GM18502 (cell line): ENCODE measurements around the gene LEUTX.
A peak's percentile ranks its signal among the peaks of the same experiment; 100 is the strongest.
"Not testable (repeated sequence)": the region's sequence is repeated elsewhere in the genome, so short reads cannot be mapped to it uniquely, and the experiment has no call there.

Experiments used
- ATAC-seq: cut with Tn5 transposase; IDR thresholded peaks from one replicate; pipeline ENCODE4 v1.9.1; 2021; ENCODE audit warnings: mild to moderate bottlenecking; ENCODE audit not compliant: unreplicated experiment, poor library complexity

Gene LEUTX

DNA sequence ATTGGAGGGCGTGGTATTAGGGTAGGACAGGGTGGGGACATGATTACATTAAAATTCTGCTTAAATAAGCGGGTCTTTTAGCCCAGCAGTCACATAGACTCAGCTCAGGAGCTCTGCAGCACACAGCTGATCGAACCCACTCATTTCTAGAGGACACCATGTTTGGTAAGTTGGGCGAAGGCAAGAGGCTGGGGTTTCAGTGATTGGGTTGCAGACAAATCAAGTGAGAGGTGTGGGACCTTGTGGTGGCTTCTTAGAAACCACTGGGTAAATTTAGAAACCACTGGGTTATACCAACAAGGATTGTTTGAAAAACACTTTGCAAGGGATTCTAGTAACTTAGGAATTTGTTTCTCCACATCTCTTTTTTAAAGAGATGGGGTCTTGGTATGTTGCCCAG is at the start of gene LEUTX:
Gene LEUTX (plus strand): TSS at position 92 of the 400 bp plus-strand sequence. CDS start 67 bp downstream, at position 159.
- ATAC-seq: no peak

DNA sequence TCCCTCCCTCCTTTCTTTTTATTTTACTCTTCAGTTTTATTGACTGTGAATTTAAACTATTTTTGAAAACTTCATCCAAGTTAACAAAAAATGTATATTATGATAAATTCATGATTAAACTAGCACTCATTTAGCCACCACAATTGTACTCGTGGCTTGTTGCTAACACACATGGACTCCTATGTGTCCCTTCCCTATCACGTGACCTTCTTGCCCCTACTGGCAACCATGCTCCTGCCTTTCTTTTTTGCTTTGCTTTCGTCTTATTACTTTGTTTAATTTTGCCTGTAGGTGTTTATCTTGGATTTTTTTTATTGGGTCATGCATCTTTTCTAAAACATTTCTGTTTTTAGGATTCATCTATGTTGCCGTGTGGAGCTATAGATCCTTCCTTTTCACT is 49.1 kb upstream of the LEUTX start:
- ATAC-seq: no peak

- no peak for ATAC-seq
These were observed 47.0 kb upstream of the LEUTX start for GRCh38 chr19:39731685-39732084.

- no peak for ATAC-seq
These were observed 44.8 kb upstream of the LEUTX start for GRCh38 chr19:39733841-39734240.

GRCh38 chr19:39735688-39736087 is 43.0 kb upstream of the LEUTX start:
- no peak for ATAC-seq

DNA sequence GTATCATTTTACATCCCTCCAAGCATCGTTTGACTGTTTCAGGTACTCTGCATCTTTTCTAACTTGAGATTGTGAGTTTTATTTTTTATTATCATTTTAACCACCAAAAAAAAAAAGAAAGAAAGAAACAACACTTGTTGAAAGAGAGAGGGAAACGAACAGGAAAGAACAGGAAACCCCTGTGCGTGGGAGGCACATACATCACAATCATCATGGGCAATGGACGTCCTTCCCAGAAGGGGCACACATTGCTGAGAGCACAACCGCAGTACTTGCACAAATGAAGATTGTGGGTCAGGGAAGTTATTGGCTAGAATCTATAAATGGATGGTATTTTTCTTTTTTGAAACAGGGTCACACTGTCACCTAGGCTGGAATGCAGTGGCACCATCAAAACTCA is 42.6 kb upstream of the LEUTX start:
- ATAC-seq: no peak

GRCh38 chr19:39737351-39737750 is 41.3 kb upstream of the LEUTX start:
- ATAC-seq: no peak

GRCh38 chr19:39737891-39738290 is 40.8 kb upstream of the LEUTX start, which contains the start of gene CLC:
Gene CLC, minus strand, starts transcription at chr19:39738029. Its CDS starts 77 bp downstream, at chr19:39737952.
- no peak for ATAC-seq

DNA sequence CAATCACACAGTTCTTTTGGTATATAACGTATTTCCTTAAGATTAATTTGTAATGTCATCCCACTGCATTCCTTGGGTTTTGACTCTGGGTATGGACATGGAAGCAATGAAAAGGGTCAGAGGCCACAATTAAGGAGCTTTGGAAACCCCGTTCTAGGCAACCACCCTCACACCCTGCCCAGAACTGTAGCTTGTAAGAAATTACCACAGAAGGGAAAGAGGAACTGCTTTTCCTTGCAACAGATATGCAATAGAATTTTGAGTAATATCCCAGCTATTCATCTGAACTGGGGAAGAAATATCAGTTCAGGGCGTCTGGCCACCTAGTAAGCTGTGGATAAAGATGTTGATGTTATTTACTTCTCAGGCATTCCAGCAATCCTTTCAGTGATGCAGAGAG is 39.8 kb upstream of the LEUTX start:
- ATAC-seq: no peak

DNA sequence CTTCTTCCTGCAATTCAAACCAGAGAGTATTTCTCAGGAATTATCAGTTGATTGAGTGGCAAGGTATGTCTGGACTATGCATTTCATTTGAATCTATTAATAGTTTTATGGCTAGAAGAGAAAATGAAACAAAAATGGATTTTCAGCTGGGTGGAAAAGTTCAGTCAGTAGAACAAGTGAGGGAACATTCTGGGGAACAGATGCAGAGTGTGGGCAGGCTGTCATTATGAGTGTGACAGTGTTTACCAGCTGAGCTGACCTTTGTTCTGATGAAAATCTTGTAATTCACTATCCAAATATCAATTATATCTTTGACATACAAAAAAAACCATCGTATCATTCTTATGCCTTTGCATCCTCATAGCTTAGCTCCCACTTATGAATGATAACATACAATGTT is 38.3 kb upstream of the LEUTX start:
- no peak for ATAC-seq

DNA sequence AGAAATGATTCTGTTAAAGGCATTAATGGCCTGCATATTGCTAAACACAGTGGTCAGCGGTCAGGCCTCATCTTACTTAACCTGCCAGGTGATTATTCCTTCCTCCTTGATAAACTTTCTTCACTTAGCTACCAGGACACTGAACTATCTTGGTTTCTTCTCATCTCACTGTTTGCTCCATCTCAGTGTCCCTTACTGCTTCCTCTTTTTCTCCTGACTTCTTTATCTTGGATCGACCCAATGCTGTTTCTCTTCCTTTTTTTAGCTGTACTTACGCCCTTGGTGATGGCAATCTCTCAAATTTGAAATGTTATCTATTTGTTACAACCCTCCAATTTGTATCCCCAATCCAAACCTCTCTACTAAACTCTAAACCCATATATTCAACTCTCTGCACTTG is 33.0 kb upstream of the LEUTX start:
- ATAC-seq: no peak

DNA sequence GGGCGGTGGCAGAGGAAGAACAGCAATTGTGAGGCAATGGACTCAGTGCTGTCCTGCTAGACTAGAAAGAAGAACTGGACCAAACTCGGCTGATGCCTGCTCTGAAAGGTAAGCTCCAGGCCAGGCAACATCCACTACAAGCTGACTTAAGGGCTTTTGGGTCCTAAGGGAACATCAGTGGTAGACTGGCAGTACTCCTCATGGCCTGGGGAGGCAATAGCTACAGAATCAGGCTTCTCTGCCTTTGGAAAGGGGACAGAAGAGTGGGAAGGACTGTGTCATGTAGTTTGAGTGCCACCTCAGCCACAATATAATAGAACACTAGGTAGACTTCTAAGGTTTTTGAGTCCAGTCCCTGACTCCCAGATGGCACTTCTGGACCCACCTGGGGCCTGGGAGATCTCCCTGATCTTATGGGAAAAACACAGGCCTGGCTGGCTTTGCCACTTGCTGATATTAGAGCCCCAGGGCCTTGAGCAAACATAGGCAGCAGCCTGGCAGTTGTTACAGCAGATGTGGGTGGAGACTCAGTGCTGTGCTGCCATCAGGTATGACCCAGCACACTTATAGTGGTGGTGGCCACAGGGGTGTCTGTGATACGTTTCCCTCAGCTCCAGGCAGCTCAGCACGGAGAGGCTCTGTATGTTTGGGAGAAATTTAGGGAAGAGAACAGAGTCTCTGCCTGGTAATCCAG is 31.7 kb upstream of the LEUTX start:
- ATAC-seq: no peak

DNA sequence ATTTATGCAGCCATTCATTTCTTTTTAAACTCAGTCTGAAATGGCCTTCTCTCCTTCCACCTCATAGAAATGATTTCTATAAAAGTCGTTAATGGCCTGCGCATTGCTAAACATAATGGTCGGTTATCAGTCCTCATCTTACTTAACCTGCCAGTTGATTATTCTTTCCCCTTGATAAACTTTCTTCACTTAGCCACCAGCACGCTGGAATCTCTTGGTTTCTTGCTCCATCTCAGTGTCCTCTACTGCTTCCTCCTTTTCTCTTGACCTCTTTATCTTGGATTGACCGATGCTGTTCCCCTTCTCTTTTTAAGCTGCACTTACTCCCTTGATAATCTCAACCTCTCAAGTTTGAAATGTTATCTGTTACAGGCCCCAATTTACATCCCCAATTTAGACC is 28.7 kb upstream of the LEUTX start:
- no peak for ATAC-seq

GRCh38 chr19:39752390-39752789 is 26.3 kb upstream of the LEUTX start:
- ATAC-seq: no peak

- ATAC-seq: no peak
These were observed 25.9 kb upstream of the LEUTX start for GRCh38 chr19:39752795-39753194.

DNA sequence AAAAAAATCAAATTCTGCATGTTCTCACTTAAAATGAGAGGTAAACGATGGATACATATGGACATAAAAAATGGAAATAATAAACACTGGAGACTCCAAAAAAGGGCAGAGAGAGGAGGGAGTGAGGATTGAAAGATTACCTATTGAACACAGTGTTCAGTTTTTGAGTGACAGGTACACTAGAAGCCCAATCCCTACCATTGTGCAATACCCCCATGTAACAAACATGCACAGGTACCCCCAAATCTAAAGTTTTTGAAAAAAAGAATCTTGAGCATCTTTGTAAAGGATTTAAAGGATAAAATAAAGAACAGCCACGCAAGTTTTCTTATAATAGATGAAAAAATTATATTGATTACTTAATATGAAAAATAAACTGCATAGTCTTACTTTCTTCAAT is 24.1 kb upstream of the LEUTX start:
- no peak for ATAC-seq

DNA sequence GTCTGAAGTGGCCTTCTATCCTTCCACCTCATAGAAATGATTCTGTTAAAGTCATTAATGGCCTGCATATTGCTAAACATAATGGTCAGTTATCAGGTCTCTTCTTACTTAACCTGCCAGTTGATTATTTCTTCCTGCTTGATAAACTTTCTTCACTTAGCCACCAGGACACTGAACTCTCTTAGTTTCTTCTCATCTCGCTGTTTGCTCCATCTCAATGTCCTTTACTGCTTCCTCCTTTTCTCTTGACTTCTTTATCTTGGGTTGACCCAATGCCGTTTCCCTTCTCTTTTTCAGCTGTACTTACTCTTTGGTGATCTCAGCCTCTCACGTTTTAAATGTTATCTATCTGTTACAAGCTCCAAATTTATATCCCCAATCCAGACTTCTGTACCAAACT is 23.7 kb upstream of the LEUTX start:
- ATAC-seq: no peak

DNA sequence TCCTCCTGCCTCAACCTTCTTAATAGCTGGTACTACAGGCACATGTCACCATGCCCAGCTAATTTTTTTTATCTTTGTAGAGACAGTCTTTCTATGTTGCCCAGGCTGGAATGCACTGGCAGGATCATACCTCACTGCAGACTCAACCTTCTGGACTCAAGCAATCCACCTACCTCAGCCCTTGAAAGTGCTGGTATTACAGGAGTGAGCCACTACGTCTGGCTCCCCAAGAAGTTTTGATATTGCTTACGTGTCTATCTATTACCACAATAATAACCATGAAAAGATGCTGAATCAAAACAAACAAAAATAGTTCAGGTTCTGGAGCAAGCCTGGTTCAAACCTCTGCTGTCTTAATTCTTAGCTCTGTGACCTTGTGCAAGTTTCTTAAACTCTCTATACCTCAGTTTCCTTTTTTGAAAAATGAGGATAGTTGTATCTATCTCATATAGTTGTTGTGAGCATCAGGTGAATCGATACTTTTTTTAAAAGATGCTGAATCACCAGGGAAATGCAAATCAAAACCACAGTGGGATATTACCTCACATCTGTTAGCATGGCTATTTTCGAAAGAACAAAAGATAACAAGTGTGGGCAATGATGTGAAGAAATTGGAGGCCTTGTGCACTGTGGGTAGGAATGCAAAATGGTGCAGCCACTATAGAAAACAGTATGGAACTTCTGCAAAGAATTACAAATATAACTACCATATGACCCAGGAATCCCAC is 19.0 kb upstream of the LEUTX start:
- ATAC-seq: peak; percentile 54

DNA sequence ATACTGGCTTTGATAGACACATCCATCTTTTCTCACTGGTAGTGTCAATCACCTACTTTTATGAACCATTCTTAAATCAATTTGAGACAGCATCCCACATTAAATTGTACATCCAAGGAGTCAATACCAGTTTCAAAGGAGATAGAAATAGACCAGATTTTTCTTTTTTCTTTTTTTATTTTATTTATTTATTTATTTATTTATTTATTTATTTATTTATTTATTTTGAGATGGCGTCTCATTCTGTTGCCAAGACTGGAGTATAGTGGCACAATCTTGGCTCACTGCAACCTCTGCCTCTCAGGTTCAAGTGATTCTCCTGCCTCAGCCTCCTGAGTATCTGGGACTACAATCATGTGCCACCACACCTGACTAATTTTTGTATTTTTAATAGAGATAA is 16.8 kb upstream of the LEUTX start:
- not testable (repeated sequence) for ATAC-seq

- no peak for ATAC-seq
These were observed 13.3 kb upstream of the LEUTX start for GRCh38 chr19:39765091-39766076.

- no peak for ATAC-seq
These were observed 10.3 kb upstream of the LEUTX start for GRCh38 chr19:39768334-39768733.
